Liver (tissue), 9 donors: ENCODE results near the gene TAGLN. TPM values are rescaled to one million over a fixed set of nuclear protein-coding genes. Genes with fewer than 3 reads are reported as not detected.
A peak's percentile ranks its signal among the peaks of the same experiment; 100 is the strongest.

ENCODE experiments used
- DNase-seq: peaks from one replicate; pipeline ENCODE4 v3.0.0-alpha.2; 2017; ENCODE audit warnings: low spot score
- H3K27ac ChIP-seq, 2 donors: one replicate each; pipeline ENCODE4 v1.7.0; 2013; ENCODE audit warnings: inconsistent platforms in 2 of 2, low read length in 2 of 2, control low read depth in 1 of 2, low read depth in 1 of 2, mild to moderate bottlenecking in 1 of 2
- H3K27me3 ChIP-seq, 4 donors: one replicate each; pipeline versions ENCODE4 v1.6.1 to v1.7.0; 2013; ENCODE audit warnings: low read length in 3 of 4, inconsistent platforms in 1 of 4, mild to moderate bottlenecking in 1 of 4, moderate library complexity in 1 of 4; ENCODE audit not compliant: control insufficient read depth in 4 of 4, insufficient read depth in 4 of 4
- H3K36me3 ChIP-seq, 4 donors: one replicate each; pipeline versions ENCODE4 v1.6.1 to v1.7.0; 2013; ENCODE audit warnings: low read length in 3 of 4, mild to moderate bottlenecking in 3 of 4, low read depth in 1 of 4, moderate library complexity in 1 of 4; ENCODE audit not compliant: control insufficient read depth in 4 of 4, insufficient read depth in 3 of 4
- H3K4me1 ChIP-seq, 4 donors: one replicate each; pipeline versions ENCODE4 v1.6.1 to v1.7.0; 2013; ENCODE audit warnings: low read length in 3 of 4, mild to moderate bottlenecking in 3 of 4, moderate library complexity in 1 of 4; ENCODE audit not compliant: control insufficient read depth in 4 of 4, insufficient read depth in 4 of 4
- H3K4me3 ChIP-seq, 3 donors: one replicate each; pipeline versions ENCODE4 v1.6.1 to v1.7.0; 2013; ENCODE audit warnings: low read length in 3 of 3, control low read depth in 1 of 3, low read depth in 1 of 3, mild to moderate bottlenecking in 1 of 3
- H3K9ac ChIP-seq, 2 donors: one replicate each; pipeline ENCODE4 v1.7.0; 2013; ENCODE audit warnings: low read length in 2 of 2, mild to moderate bottlenecking in 2 of 2, moderate library complexity in 2 of 2, control low read depth in 1 of 2, low read depth in 1 of 2
- H3K9me3 ChIP-seq, 4 donors: one replicate each; pipeline versions ENCODE4 v1.6.1 to v1.7.0; 2013; ENCODE audit warnings: low read length in 3 of 4; ENCODE audit not compliant: control insufficient read depth in 4 of 4
- FOXA1 ChIP-seq: IDR thresholded peaks from 2 replicates; pipeline ENCODE4 v1.6.1; 2016; ENCODE audit warnings: antibody characterized with exemption
- GABPA ChIP-seq, 2 donors: IDR thresholded peaks in 1 of 2; conservative IDR thresholded peaks in 1 of 2; 2 replicates each; pipeline ENCODE4 v1.6.1; 2016; ENCODE audit warnings: antibody characterized with exemption in 2 of 2, mild to moderate bottlenecking in 1 of 2, moderate library complexity in 1 of 2
- HNF4A ChIP-seq, 2 donors: conservative IDR thresholded peaks; 2 replicates each; pipeline ENCODE4 v1.6.1; 2016; ENCODE audit warnings: antibody characterized with exemption in 2 of 2, mild to moderate bottlenecking in 2 of 2
- HNF4G ChIP-seq: IDR thresholded peaks from 2 replicates; pipeline ENCODE4 v1.6.1; 2016; ENCODE audit warnings: antibody characterized with exemption
- JUND ChIP-seq, 2 donors: IDR thresholded peaks; 2 replicates each; pipeline ENCODE4 v1.6.1; 2016; ENCODE audit warnings: antibody characterized with exemption in 2 of 2
- NR2F2 ChIP-seq: IDR thresholded peaks from 2 replicates; pipeline ENCODE4 v1.6.1; 2016; ENCODE audit warnings: antibody characterized with exemption
- RXRA ChIP-seq, 2 donors: IDR thresholded peaks; 2 replicates each; pipeline ENCODE4 v1.6.1; 2017 to 2018; ENCODE audit warnings: antibody characterized with exemption in 2 of 2, mild to moderate bottlenecking in 1 of 2
- SP1 ChIP-seq: IDR thresholded peaks from 2 replicates; pipeline ENCODE4 v1.6.1; 2018; ENCODE audit warnings: antibody characterized with exemption, mild to moderate bottlenecking
- TAF1 ChIP-seq: conservative IDR thresholded peaks from 2 replicates; pipeline ENCODE4 v1.6.1; 2016; ENCODE audit warnings: antibody characterized with exemption, mild to moderate bottlenecking
- YY1 ChIP-seq: IDR thresholded peaks from 2 replicates; pipeline ENCODE4 v1.6.1; 2016; ENCODE audit warnings: antibody characterized with exemption, mild to moderate bottlenecking
- WGBS: extraction: QIAGEN DNeasy Blood & Tissue Kit; methylation state at CpG from one replicate; pipeline ENCODE4 v1.1.7; 2013; 5-methylcytosine and 5-hydroxymethylcytosine counted together
- polyA plus RNA-seq, 2 donors: library from polyadenylated mRNA; stranded (reverse) in 1 of 2; unstranded in 1 of 2; fragments of 200-250 nt in 1 of 2; fragments of >200 nt in 1 of 2; fragmentation: Nextera tagmentation in 1 of 2; extraction: Ambion mirVana in 1 of 2; gene quantifications; one replicate each; pipeline versions ENCODE4 v1.2.1 to v1.2.3, GENCODE V29; 2013 to 2015
- total RNA-seq, 2 donors: library from RNA; depleted of rRNA; stranded (reverse); fragments of >200 nt; gene quantifications; one replicate each; pipeline ENCODE4 v1.2.3, GENCODE V29; 2014
- TF ChIP-seq, protein P1 (sequence below): IDR thresholded peaks from 2 replicates; pipeline ENCODE4 v1.6.1; 2016; ENCODE audit warnings: antibody characterized with exemption, mild to moderate bottlenecking
- TF ChIP-seq, protein P2 (sequence below): IDR thresholded peaks from 2 replicates; pipeline ENCODE4 v1.6.1; 2016; ENCODE audit warnings: antibody characterized with exemption
- TF ChIP-seq, protein P3 (sequence below): fragments of 150-350 bp; IDR thresholded peaks from 2 replicates; pipeline ENCODE4 v1.5.1; 2017; ENCODE audit warnings: improper control_type of control experiment, low read depth, low read length; ENCODE audit not compliant: missing input control
- TF ChIP-seq, protein P4 (sequence below): IDR thresholded peaks from 2 replicates; pipeline ENCODE4 v1.6.1; 2016; ENCODE audit warnings: antibody characterized with exemption
- TF ChIP-seq, protein P5 (sequence below): IDR thresholded peaks from 2 replicates; pipeline ENCODE4 v1.6.1; 2016; ENCODE audit warnings: antibody characterized with exemption
- donor health status: healthy.
- donor health status: healthy.
- donor health status: healthy.
- donor health status: healthy.
- donor health status: healthy.

Gene TAGLN
- total RNA-seq (100 to 1,000 TPM in 1 of 2 donors, 1 to 10 TPM in 1; 7.4 to 168 TPM), polyA plus RNA-seq (100 to 1,000 TPM in 1 of 2 donors, 10 to 100 TPM in 1; 24.6 to 309 TPM)

- TF ChIP-seq SP1 (peak; percentile 10), NR2F2 (no peak), YY1 (no peak), FOXA1 (no peak), HNF4A (conservative IDR thresholded peaks at IDR 0.05) (no peak), TAF1 (peak; percentile 28), GABPA (IDR thresholded peaks at IDR 0.05 in 1 of 2, conservative IDR thresholded peaks at IDR 0.05 in 1 of 2) (no peak), JUND (IDR thresholded peaks at IDR 0.05) (no peak), RXRA (IDR thresholded peaks at IDR 0.05) (no peak), HNF4G (no peak)
- TF ChIP-seq, protein P1, sequence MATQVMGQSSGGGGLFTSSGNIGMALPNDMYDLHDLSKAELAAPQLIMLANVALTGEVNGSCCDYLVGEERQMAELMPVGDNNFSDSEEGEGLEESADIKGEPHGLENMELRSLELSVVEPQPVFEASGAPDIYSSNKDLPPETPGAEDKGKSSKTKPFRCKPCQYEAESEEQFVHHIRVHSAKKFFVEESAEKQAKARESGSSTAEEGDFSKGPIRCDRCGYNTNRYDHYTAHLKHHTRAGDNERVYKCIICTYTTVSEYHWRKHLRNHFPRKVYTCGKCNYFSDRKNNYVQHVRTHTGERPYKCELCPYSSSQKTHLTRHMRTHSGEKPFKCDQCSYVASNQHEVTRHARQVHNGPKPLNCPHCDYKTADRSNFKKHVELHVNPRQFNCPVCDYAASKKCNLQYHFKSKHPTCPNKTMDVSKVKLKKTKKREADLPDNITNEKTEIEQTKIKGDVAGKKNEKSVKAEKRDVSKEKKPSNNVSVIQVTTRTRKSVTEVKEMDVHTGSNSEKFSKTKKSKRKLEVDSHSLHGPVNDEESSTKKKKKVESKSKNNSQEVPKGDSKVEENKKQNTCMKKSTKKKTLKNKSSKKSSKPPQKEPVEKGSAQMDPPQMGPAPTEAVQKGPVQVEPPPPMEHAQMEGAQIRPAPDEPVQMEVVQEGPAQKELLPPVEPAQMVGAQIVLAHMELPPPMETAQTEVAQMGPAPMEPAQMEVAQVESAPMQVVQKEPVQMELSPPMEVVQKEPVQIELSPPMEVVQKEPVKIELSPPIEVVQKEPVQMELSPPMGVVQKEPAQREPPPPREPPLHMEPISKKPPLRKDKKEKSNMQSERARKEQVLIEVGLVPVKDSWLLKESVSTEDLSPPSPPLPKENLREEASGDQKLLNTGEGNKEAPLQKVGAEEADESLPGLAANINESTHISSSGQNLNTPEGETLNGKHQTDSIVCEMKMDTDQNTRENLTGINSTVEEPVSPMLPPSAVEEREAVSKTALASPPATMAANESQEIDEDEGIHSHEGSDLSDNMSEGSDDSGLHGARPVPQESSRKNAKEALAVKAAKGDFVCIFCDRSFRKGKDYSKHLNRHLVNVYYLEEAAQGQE: no peak
- TF ChIP-seq, protein P2, sequence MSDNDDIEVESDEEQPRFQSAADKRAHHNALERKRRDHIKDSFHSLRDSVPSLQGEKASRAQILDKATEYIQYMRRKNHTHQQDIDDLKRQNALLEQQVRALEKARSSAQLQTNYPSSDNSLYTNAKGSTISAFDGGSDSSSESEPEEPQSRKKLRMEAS: no peak
- TF ChIP-seq, protein P3, sequence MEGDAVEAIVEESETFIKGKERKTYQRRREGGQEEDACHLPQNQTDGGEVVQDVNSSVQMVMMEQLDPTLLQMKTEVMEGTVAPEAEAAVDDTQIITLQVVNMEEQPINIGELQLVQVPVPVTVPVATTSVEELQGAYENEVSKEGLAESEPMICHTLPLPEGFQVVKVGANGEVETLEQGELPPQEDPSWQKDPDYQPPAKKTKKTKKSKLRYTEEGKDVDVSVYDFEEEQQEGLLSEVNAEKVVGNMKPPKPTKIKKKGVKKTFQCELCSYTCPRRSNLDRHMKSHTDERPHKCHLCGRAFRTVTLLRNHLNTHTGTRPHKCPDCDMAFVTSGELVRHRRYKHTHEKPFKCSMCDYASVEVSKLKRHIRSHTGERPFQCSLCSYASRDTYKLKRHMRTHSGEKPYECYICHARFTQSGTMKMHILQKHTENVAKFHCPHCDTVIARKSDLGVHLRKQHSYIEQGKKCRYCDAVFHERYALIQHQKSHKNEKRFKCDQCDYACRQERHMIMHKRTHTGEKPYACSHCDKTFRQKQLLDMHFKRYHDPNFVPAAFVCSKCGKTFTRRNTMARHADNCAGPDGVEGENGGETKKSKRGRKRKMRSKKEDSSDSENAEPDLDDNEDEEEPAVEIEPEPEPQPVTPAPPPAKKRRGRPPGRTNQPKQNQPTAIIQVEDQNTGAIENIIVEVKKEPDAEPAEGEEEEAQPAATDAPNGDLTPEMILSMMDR: no peak
- TF ChIP-seq, protein P4, sequence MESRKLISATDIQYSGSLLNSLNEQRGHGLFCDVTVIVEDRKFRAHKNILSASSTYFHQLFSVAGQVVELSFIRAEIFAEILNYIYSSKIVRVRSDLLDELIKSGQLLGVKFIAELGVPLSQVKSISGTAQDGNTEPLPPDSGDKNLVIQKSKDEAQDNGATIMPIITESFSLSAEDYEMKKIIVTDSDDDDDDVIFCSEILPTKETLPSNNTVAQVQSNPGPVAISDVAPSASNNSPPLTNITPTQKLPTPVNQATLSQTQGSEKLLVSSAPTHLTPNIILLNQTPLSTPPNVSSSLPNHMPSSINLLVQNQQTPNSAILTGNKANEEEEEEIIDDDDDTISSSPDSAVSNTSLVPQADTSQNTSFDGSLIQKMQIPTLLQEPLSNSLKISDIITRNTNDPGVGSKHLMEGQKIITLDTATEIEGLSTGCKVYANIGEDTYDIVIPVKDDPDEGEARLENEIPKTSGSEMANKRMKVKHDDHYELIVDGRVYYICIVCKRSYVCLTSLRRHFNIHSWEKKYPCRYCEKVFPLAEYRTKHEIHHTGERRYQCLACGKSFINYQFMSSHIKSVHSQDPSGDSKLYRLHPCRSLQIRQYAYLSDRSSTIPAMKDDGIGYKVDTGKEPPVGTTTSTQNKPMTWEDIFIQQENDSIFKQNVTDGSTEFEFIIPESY: no peak
- TF ChIP-seq, protein P5, sequence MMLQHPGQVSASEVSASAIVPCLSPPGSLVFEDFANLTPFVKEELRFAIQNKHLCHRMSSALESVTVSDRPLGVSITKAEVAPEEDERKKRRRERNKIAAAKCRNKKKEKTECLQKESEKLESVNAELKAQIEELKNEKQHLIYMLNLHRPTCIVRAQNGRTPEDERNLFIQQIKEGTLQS: no peak
- H3K27ac ChIP-seq: peak within 1 kb of the TSS; percentile 50 to 69
- no peaks in the 10 kb centered on the region for H3K4me1 ChIP-seq
- peak within 1 kb of the TSS in 2 of 3 donors; percentile 3 to 12 for H3K4me3 ChIP-seq
- H3K36me3 ChIP-seq: peaks cover 4 to 15% (median 8%) of the 10 kb centered on the region in 4 donors
- DNase-seq: no peak
- 67% methylated on average over 34 of the region's 34 CpGs for WGBS
- no peaks in the 10 kb centered on the region for H3K27me3 ChIP-seq
- no peaks in the 10 kb centered on the region for H3K9me3 ChIP-seq
- H3K9ac ChIP-seq: no peak within 1 kb of the TSS
These were observed at the start of gene TAGLN for GRCh38 chr11:117199053-117199915. TSS of gene TAGLN (plus strand) at chr11:117199370. CDS start at chr11:117203014, 3,644 bp downstream.
